Astrocyte (in vitro differentiated cells and primary cell): Measurements from ENCODE around the gene TSPAN4. TPM values are rescaled to one million over a fixed set of nuclear protein-coding genes. Genes with fewer than 3 reads are reported as not detected.

ENCODE experiments used
- DNase-seq: peaks from one replicate; pipeline ENCODE4 v3.0.0-alpha.2; 2010; ENCODE audit warnings: low read depth
- FAIRE-seq: peaks from 2 replicates; lab custom pipeline; 2011; peaks lifted over from hg19 to GRCh38; lab: Jason Lieb, UNC
- H2AFZ ChIP-seq: 2 replicates; pipeline ENCODE4 v1.6.0; 2012; ENCODE audit warnings: low read depth, low read length, inconsistent platforms
- H3K27ac ChIP-seq: 2 replicates; pipeline ENCODE4 v1.5.1; 2011; ENCODE audit warnings: low read depth, low read length, inconsistent platforms
- H3K27me3 ChIP-seq: 2 replicates; pipeline ENCODE4 v1.6.0; 2011; ENCODE audit warnings: low read length, inconsistent platforms; ENCODE audit not compliant: insufficient read depth
- H3K36me3 ChIP-seq: 2 replicates; pipeline ENCODE4 v1.5.1; 2011; ENCODE audit warnings: low read length, inconsistent platforms; ENCODE audit not compliant: insufficient read depth
- H3K4me1 ChIP-seq: 2 replicates; pipeline ENCODE4 v1.5.1; 2011; ENCODE audit warnings: low read length, inconsistent platforms; ENCODE audit not compliant: insufficient read depth
- H3K4me2 ChIP-seq: 2 replicates; pipeline ENCODE4 v1.6.0; 2012; ENCODE audit warnings: low read length, inconsistent platforms
- H3K4me3 ChIP-seq: 2 replicates; pipeline ENCODE4 v1.5.1; 2011; ENCODE audit warnings: low read depth, mild to moderate bottlenecking, low read length, inconsistent platforms; ENCODE audit not compliant: insufficient read depth
- H3K79me2 ChIP-seq: 2 replicates; pipeline ENCODE4 v1.6.0; 2012; ENCODE audit warnings: mild to moderate bottlenecking, low read length, inconsistent platforms; ENCODE audit not compliant: insufficient read depth
- H3K9ac ChIP-seq: 2 replicates; pipeline ENCODE4 v1.6.0; 2012; ENCODE audit warnings: mild to moderate bottlenecking, low read length, inconsistent platforms
- H3K9me3 ChIP-seq: 2 replicates; pipeline ENCODE4 v1.5.1; 2012; ENCODE audit warnings: low read depth, mild to moderate bottlenecking, low read length, inconsistent platforms; ENCODE audit not compliant: insufficient read depth
- H4K20me1 ChIP-seq: 2 replicates; pipeline ENCODE4 v1.6.0; 2012; ENCODE audit warnings: low read length, inconsistent platforms; ENCODE audit not compliant: insufficient read depth
- H3K27ac Mint-ChIP-seq: one replicate; pipeline ENCODE4 v1.8.0; 2021; ENCODE audit warnings: mild to moderate bottlenecking, mixed read lengths; ENCODE audit not compliant: unreplicated experiment
- H3K27me3 Mint-ChIP-seq: one replicate; pipeline ENCODE4 v1.8.0; 2021; ENCODE audit warnings: low read depth, mixed read lengths; ENCODE audit not compliant: unreplicated experiment
- H3K36me3 Mint-ChIP-seq: one replicate; pipeline ENCODE4 v1.8.0; 2021; ENCODE audit warnings: low read depth, mixed read lengths; ENCODE audit not compliant: unreplicated experiment
- H3K4me1 Mint-ChIP-seq: one replicate; pipeline ENCODE4 v1.8.0; 2021; ENCODE audit warnings: low read depth, mixed read lengths; ENCODE audit not compliant: unreplicated experiment
- H3K4me3 Mint-ChIP-seq: one replicate; pipeline ENCODE4 v1.8.0; 2021; ENCODE audit warnings: mild to moderate bottlenecking, moderate library complexity, mixed read lengths; ENCODE audit not compliant: unreplicated experiment
- H3K9me3 Mint-ChIP-seq: one replicate; pipeline ENCODE4 v1.8.0; 2021; ENCODE audit warnings: mild to moderate bottlenecking, mixed read lengths; ENCODE audit not compliant: unreplicated experiment
- CTCF ChIP-seq: IDR thresholded peaks from 2 replicates; pipeline ENCODE4 v1.5.1; 2011; ENCODE audit warnings: low read depth, mild to moderate bottlenecking, inconsistent platforms, low read length, moderate library complexity; ENCODE audit not compliant: insufficient read depth
- EZH2 ChIP-seq: IDR thresholded peaks from 2 replicates; pipeline ENCODE4 v1.6.1; 2012; ENCODE audit warnings: mild to moderate bottlenecking, low read length, inconsistent platforms; ENCODE audit not compliant: insufficient read depth
- total RNA-seq: library from RNA; stranded (reverse); gene quantifications from 2 replicates; pipeline ENCODE4 v1.2.1, GENCODE V29; 2021

TSPAN4 gene
- total RNA-seq, 1 donor from 2014 or later: 69.5 TPM

- H3K4me1 Mint-ChIP-seq: peaks cover 18% of the 10 kb centered on the region
- H3K4me3 Mint-ChIP-seq: peak overlapping the region; percentile 60
- H3K79me2 ChIP-seq: peaks cover 53% of the 10 kb centered on the region
- H3K4me3 ChIP-seq: no peak overlapping the region
- DNase-seq (no peak), FAIRE-seq (no peak)
- TF ChIP-seq EZH2 (no peak), CTCF (no peak)
- H3K4me1 ChIP-seq: peaks cover 17% of the 10 kb centered on the region
- H3K9ac ChIP-seq: no peak overlapping the region
- H3K27me3 ChIP-seq: no peaks in the 10 kb centered on the region
- no peak overlapping the region for H3K27ac ChIP-seq
- no peak overlapping the region for H3K27ac Mint-ChIP-seq
- H2AFZ ChIP-seq: no peak overlapping the region
- H3K4me2 ChIP-seq: no peak overlapping the region
- peaks cover 15% of the 10 kb centered on the region for H3K36me3 Mint-ChIP-seq
- H3K9me3 ChIP-seq: no peaks in the 10 kb centered on the region
- peaks cover 23% of the 10 kb centered on the region for H3K36me3 ChIP-seq
- peaks cover 39% of the 10 kb centered on the region for H4K20me1 ChIP-seq
- H3K27me3 Mint-ChIP-seq: no peaks in the 10 kb centered on the region
- H3K9me3 Mint-ChIP-seq: no peaks in the 10 kb centered on the region
Measured at GRCh38 chr11:813072-813455, 29.6 kb upstream of the TSPAN4 start.

- FAIRE-seq (no peak), DNase-seq (no peak)
- Histone ChIP-seq H4K20me1 (peaks cover 39% of the 10 kb centered on the region), H3K79me2 (peaks cover 48% of the 10 kb centered on the region), H3K27ac (no peak overlapping the region), H3K36me3 (peaks cover 23% of the 10 kb centered on the region), H2AFZ (no peak overlapping the region), H3K9me3 (no peaks in the 10 kb centered on the region), H3K4me2 (no peak overlapping the region), H3K9ac (no peak overlapping the region), H3K4me1 (peaks cover 15% of the 10 kb centered on the region), H3K4me3 (no peak overlapping the region), H3K27me3 (no peaks in the 10 kb centered on the region)
- Mint-ChIP-seq H3K4me1 (peaks cover 18% of the 10 kb centered on the region), H3K27me3 (no peaks in the 10 kb centered on the region), H3K27ac (no peak overlapping the region), H3K4me3 (no peak overlapping the region), H3K9me3 (no peaks in the 10 kb centered on the region), H3K36me3 (peaks cover 15% of the 10 kb centered on the region)
- TF ChIP-seq EZH2 (no peak), CTCF (no peak)
Measured at GRCh38 chr11:813456-814096, 29.1 kb upstream of the TSPAN4 start.
